OCI-LY7 (cell line): ENCODE results near the gene SLC39A7. TPM values are rescaled to one million over a fixed set of nuclear protein-coding genes. Genes with fewer than 3 reads are reported as not detected.
A peak's percentile ranks its signal among the peaks of the same experiment; 100 is the strongest.

Source experiments
- BruUV-seq: library from RNA; stranded (reverse); fragments of 400-500 nt; replicated peaks from 2 replicates; lab custom pipeline; 2021; lab: Mats Ljungman, UMichigan
- CTCF ChIA-PET: fragments of 300-600 bp; sonication (Branson Sonifier 250); formaldehyde crosslinking; loops from one replicate; lab custom pipeline; 2022; ENCODE audit warnings: antibody characterized with exemption; ENCODE audit not compliant: unreplicated experiment; lab: Charles Lee
- POLR2A ChIA-PET: fragments of 300-600 bp; sonication (Branson Sonifier 250); formaldehyde crosslinking; loops from one replicate; lab custom pipeline; 2022; ENCODE audit warnings: antibody characterized with exemption; lab: Charles Lee
- DNase-seq: peaks from one replicate; pipeline ENCODE4 v3.0.0-alpha.2; 2015; ENCODE audit warnings: low spot score
- H2AFZ ChIP-seq: fragments of 200-600 bp; sonication (generic), shearing (Covaris generic); 2 replicates; pipeline ENCODE4 v1.6.1; 2014; ENCODE audit warnings: mild to moderate bottlenecking, antibody characterized with exemption, low read length, moderate library complexity
- H3K27ac ChIP-seq: fragments of 200-600 bp; sonication (generic); 2 replicates; pipeline ENCODE4 v1.5.1; 2014; ENCODE audit warnings: mixed run types, low read depth, mild to moderate bottlenecking, moderate library complexity, low read length, inconsistent platforms; ENCODE audit not compliant: poor library complexity, severe bottlenecking
- H3K36me3 ChIP-seq: fragments of 200-600 bp; sonication (generic); 2 replicates; pipeline ENCODE4 v1.6.1; 2014; ENCODE audit warnings: mild to moderate bottlenecking, antibody characterized with exemption, low read length, moderate library complexity, mixed read lengths; ENCODE audit not compliant: insufficient read depth
- H3K4me1 ChIP-seq: fragments of 200-600 bp; sonication (generic); 2 replicates; pipeline ENCODE4 v1.5.1; 2014; ENCODE audit warnings: mild to moderate bottlenecking, low read length; ENCODE audit not compliant: insufficient read depth, poor library complexity, severe bottlenecking
- H3K4me2 ChIP-seq: fragments of 200-600 bp; sonication (generic); 2 replicates; pipeline ENCODE4 v1.6.1; 2014; ENCODE audit warnings: mild to moderate bottlenecking, low read length
- H3K4me3 ChIP-seq: fragments of 200-600 bp; sonication (generic); 2 replicates; pipeline ENCODE4 v1.5.1; 2014; ENCODE audit warnings: mild to moderate bottlenecking, low read depth, low read length; ENCODE audit not compliant: poor library complexity, severe bottlenecking
- H3K79me2 ChIP-seq: fragments of 200-600 bp; sonication (generic); 2 replicates; pipeline ENCODE4 v1.6.1; 2016; ENCODE audit warnings: low read depth, mild to moderate bottlenecking, low read length, moderate library complexity, mixed read lengths; ENCODE audit not compliant: insufficient read depth
- H3K9me2 ChIP-seq: fragments of 200-600 bp; sonication (generic); 2 replicates; pipeline ENCODE4 v1.6.1; 2016; ENCODE audit warnings: mild to moderate bottlenecking, low read length, mixed read lengths; ENCODE audit not compliant: insufficient read depth
- H3K9me3 ChIP-seq: fragments of 200-600 bp; sonication (generic); 2 replicates; pipeline ENCODE4 v1.6.1; 2014; ENCODE audit warnings: mild to moderate bottlenecking, mixed run types, low read length, mixed read lengths
- H4K20me1 ChIP-seq: fragments of 200-600 bp; sonication (generic); 2 replicates; pipeline ENCODE4 v1.6.1; 2014; ENCODE audit warnings: mild to moderate bottlenecking, antibody characterized with exemption, low read length, moderate library complexity, mixed read lengths; ENCODE audit not compliant: insufficient read depth
- CTCF ChIP-seq: fragments of 200-600 bp; sonication (generic); conservative IDR thresholded peaks from 2 replicates; pipeline ENCODE4 v1.5.1; 2014; ENCODE audit warnings: mild to moderate bottlenecking, antibody characterized with exemption, low read length, moderate library complexity, mixed read lengths
- EZH2phosphoT487 ChIP-seq: fragments of 200-600 bp; sonication (generic); IDR thresholded peaks from 2 replicates; pipeline ENCODE4 v1.6.1; 2018; ENCODE audit warnings: low read depth, borderline replicate concordance, mild to moderate bottlenecking, mixed run types, antibody characterized with exemption, low read length, moderate library complexity, mixed read lengths
- intact Hi-C: fragments of 100-400 bp; cut with micrococcal nuclease; formaldehyde crosslinking; loops from one replicate; pipeline ENCODE4 v1.10.0; 2022; ENCODE audit not compliant: unreplicated experiment
- total RNA-seq, 2 experiments: library from RNA; depleted of rRNA in 1 of 2; stranded (reverse); fragments of >200 nt in 1 of 2; shearing (Covaris generic) in 1 of 2; gene quantifications; 2 replicates each; pipeline ENCODE4 v1.2.3, GENCODE V29; 2014 to 2022

SLC39A7 gene
- total RNA-seq, 2 experiments from 2014 or later = 22.9 to 53.2 TPM

GRCh38 chr6:33204415-33205190 lies 3.9 kb downstream of the SLC39A7 start, which contains the start of gene HSD17B8:
HSD17B8 (plus strand) TSS chr6:33204655; CDS start chr6:33204669, 14 bp downstream.
- TF ChIP-seq CTCF (no peak), EZH2phosphoT487 (no peak)
- peak within 1 kb of the TSS; percentile 9 for H3K27ac ChIP-seq
- peaks cover 55% of the 10 kb centered on the region for H3K4me1 ChIP-seq
- H3K9me3 ChIP-seq = no peaks in the 10 kb centered on the region
- BruUV-seq = no TSS peak
- peak within 1 kb of the TSS; percentile 61 for H2AFZ ChIP-seq
- H3K79me2 ChIP-seq = peaks cover 25% of the 10 kb centered on the region; the same call in 1 of the 2 replicates
- intact Hi-C loops = loop anchor here (1.0 to 10.0 kb wide), 2 partner anchors 44 to 210 kb away; partner anchors contain the start of genes CUTA and PHF1
- DNase-seq = peak; percentile 95
- H3K4me3 ChIP-seq = peak within 1 kb of the TSS; percentile 78
- POLR2A ChIA-PET = interaction anchor here (0.6 kb wide), 1 partner anchor 184 kb away, joined by 3 read pairs; no protein-coding TSS in a partner anchor
- CTCF ChIA-PET = interaction anchor here (0.6 to 1.0 kb wide), 6 partner anchors 42 to 859 kb away, joined by 3 to 12 read pairs (median 6); no protein-coding TSS in a partner anchor
- H4K20me1 ChIP-seq = no peaks in the 10 kb centered on the region
- H3K36me3 ChIP-seq = peaks cover 24% of the 10 kb centered on the region
- H3K4me2 ChIP-seq = peak within 1 kb of the TSS; percentile 92
- H3K9me2 ChIP-seq = no peaks in the 10 kb centered on the region

- H3K79me2 ChIP-seq = peaks cover 21% of the 10 kb centered on the region; the same call in 1 of the 2 replicates
- H3K4me3 ChIP-seq = peak overlapping the region; percentile 78
- peak overlapping the region; percentile 6 for H3K27ac ChIP-seq
- ChIA-PET CTCF (interaction anchor here (0.8 to 1.0 kb wide), 3 partner anchors 41 to 44 kb away, joined by 3 to 9 read pairs (median 3); no protein-coding TSS in a partner anchor), POLR2A (no interaction called here)
- H3K9me3 ChIP-seq = no peaks in the 10 kb centered on the region
- peaks cover 29% of the 10 kb centered on the region for H3K36me3 ChIP-seq
- H3K4me1 ChIP-seq = peaks cover 54% of the 10 kb centered on the region
- peak; percentile 54 for DNase-seq
- peak overlapping the region; percentile 61; the same call in 1 of the 2 replicates for H2AFZ ChIP-seq
- TF ChIP-seq CTCF (peak; percentile 68), EZH2phosphoT487 (no peak)
- no peaks in the 10 kb centered on the region for H4K20me1 ChIP-seq
- BruUV-seq = no TSS peak
- peak overlapping the region; percentile 92 for H3K4me2 ChIP-seq
- no peaks in the 10 kb centered on the region for H3K9me2 ChIP-seq
- intact Hi-C loops = loop anchor here (1.0 to 10.0 kb wide), 2 partner anchors 43 to 209 kb away; partner anchors contain the start of genes CUTA and PHF1
Observed at GRCh38 chr6:33205191-33206026, 4.7 kb downstream of the SLC39A7 start.
